Measurements from ENCODE around the gene GOLGA1.
"Not testable (repeated sequence)": the region's sequence is repeated elsewhere in the genome, so short reads cannot be mapped to it uniquely, and the experiment has no call there.

Gene GOLGA1, protein sequence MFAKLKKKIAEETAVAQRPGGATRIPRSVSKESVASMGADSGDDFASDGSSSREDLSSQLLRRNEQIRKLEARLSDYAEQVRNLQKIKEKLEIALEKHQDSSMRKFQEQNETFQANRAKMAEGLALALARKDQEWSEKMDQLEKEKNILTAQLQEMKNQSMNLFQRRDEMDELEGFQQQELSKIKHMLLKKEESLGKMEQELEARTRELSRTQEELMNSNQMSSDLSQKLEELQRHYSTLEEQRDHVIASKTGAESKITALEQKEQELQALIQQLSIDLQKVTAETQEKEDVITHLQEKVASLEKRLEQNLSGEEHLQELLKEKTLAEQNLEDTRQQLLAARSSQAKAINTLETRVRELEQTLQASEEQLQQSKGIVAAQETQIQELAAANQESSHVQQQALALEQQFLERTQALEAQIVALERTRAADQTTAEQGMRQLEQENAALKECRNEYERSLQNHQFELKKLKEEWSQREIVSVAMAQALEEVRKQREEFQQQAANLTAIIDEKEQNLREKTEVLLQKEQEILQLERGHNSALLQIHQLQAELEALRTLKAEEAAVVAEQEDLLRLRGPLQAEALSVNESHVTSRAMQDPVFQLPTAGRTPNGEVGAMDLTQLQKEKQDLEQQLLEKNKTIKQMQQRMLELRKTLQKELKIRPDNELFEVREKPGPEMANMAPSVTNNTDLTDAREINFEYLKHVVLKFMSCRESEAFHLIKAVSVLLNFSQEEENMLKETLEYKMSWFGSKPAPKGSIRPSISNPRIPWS

DNA sequence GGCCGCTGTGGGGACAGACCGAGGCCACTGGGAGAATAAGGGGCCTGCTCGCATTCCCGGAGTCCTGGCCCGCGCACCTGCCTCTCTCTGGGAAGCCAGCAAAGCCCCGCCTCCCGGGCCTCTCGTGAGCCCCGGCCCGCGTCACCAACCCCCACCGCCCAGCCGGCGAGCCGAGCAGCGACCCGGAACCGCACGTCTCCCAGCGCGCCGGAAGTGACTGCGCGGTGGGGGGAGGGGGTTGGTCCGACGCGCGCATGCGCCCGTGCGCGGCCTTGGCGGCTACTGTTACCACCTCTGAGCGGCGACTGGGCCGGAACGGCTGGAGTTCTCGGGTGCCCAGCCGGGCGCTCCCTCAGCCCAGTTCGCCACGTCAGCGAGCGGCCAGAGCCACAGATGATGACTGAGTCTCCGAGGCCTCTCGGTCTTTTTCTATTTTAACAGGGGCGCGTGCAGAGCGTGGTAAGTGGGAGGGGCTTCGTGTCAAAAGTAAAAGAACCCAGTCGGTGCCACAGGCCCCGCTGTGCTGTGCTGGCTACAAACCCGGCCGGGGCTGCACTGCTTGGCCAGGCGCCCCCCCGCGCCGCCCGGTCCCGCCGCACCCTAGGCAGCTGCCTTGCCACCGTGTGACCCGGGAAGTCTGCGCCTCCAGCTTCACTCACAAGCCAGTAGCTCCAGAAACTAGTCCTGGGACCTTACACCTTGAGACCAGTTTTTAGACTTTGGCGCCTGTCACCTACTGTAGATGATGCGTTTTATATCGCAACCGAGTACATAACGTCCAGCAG is at the start of gene GOLGA1:
Gene GOLGA1 (minus strand): TSS at position 190 of the 785 bp plus-strand sequence. CDS start 2,372 bp downstream, outside the sequence.
- peak; percentile 85 for DNase-seq (ENCODE audit: low read depth in 2 of 2)

DNA sequence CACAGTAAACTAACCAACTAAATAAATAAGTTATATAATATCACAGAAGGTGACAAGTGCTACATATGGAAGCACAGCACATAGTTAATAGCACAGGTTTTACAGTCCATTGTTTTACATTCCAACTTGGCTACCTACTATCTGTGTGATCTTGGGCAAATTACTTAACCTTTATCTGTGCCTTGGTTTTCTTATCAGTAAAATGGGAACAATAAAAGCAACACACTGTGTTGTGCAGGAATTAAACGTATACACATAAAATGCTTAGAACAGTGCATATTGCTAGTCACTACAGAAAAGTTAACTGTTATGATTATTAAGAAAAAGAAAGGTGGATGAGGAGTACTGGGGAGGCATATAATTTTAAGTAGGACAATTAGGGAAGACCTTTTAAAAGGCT is 42.8 kb upstream of the GOLGA1 start:
- no peak for DNase-seq (ENCODE audit: low read depth in 2 of 2)

DNA sequence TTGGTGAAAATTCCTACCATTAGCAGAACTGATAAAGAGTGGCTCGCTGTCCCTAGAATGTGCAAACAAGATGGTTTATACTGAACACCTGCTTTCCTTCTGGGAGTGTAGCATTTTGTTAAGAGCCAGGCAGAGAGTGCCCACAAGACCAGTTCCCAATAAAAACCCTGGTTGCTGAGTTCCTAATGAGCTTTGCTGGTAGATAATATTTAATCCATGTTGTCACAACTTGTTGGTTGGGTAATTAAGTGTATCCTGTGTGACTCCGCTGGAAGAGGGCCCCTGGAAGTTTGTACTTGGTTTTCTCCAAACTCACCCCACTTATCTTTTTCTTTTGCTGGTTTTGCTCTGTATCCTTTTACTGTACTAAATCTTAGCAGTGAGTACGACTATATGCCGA is 39.5 kb upstream of the GOLGA1 start:
- no peak for DNase-seq (ENCODE audit: low read depth in 2 of 2)

DNA sequence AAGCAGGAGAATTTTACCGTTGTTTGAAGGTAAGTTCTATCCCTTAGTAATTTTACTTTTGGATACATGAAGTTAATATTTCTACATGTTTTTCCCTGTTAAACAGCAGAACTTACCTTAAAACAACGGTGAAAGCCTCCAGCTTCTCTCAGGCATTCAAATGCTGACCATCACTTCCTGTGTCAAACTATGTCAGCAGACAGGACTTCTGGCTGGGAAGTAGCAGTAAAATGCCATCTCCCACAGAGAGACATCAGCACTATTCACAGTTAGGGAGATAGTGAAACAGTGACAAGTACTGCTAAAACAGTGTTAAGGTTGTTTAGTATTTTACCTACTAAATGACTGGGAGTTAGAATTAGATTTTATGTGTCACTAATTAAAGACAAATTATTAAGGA is 34.2 kb upstream of the GOLGA1 start:
- DNase-seq (ENCODE audit: low read depth in 2 of 2), result no peak

DNA sequence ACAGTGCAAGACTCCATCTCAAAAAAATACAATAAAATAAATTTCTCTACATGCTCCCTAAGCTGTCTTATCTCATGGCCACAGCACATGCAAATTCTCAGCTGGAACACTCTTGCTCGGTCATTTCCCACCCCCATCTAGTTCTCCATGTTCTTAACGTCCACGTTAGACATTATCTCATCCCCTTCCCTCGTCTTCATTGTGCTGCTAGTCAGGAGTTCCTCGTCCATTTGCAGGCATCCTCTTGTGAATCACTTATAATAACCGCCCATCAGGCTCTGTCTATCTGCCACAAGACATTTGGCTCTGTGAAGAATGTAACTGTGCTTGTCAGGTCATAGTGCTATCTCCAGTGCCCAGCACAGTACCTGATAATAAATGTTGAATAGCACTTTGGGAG is 32.9 kb upstream of the GOLGA1 start:
- no peak for DNase-seq (ENCODE audit: low read depth in 2 of 2)

DNA sequence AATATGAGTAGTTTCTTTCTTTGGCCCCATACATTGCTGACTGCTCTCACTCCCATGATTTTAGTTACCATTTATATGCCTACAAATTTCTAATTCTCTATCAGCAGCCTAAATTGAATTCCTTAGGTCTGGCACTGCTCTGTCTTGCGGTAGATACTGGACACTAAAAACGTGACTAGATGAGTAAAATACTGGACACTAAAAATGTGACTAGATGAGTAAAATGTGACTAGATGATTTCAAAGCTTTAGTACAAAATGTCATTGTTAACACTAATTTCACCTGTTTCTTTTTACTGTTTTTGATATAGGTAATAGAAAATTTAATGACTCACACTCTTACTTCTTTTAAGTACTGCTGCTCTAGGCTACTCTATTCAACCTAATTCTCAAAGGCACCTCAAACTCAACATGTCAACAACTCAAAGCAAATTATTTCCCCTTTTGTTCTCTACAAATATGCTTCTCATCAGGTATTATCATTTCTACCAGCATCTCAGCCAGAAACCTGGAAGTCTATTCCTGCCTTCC is 31.4 kb upstream of the GOLGA1 start:
- no peak for DNase-seq (ENCODE audit: low read depth in 2 of 2)

DNA sequence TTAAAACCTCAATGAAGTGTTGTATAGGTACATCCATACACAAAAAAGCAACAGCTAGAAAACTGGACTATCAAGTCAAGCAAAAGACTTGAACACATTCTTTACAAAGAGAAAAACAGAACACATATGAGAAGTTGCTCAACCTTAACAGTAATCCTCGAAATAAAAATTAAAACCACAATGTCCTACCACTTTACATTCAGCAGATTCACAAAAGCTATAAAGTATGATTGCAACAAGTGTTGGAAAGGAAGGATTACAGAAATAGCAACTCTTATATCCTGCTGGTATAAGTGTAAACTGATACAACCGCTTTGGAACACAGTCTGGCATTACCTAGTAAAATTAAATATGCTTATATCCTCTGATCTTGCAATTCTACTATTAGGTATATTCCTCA is 28.5 kb upstream of the GOLGA1 start:
- DNase-seq (ENCODE audit: low read depth in 2 of 2), result no peak

DNA sequence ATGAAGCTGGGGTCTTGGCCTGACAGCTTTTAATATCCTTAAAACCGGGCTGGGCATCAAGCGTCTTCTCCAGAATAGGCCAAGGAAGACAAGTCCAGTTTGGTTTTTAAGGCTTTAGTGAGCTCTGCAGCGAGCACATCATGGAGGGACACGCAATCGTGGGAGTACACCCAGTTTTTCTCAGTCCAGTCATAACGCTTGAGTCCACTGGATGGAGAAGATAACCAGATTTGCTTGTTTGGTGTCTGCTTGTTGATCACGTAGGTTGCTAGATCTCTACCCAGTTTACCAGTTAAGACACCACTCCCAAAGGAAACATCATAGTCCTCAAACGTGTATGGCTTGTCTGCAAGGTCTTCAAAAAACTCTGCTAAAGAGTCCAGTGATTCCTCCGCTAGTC is 27.4 kb upstream of the GOLGA1 start:
- DNase-seq (ENCODE audit: low read depth in 2 of 2), result no peak

DNA sequence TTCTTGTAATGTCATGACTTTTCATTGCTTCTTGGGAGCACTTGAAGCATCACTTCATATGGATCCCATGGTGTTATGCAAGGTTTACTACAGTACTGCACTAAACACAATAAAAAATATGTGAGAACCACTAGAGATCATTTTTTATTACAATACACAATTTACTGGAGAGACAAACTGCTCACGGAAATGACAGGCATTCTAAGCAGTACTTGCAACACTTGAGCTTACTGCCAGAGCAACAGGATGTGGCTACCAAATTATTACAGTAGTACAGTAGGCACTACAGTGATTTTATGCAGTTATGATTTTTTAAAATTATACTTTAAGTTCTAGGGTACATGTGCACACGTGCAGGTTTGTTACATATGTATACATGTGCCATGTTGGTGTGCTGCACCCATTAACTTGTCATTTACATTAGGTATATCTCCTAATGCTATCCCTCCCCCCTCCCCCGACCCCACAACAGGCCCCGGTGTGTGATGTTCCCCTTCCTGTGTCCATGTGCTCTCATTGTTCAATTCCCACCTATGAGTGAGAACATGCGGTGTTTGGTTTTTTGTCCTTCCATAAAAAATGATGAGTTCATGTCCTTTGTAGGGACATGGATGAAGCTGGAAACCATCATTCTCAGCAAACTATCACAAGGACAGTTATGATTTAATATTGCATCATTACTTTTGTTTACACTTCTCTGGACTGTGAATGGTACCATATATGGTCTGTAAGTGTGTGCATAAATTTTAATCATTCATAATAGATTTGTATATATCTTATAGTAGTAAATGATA is 25.1 kb upstream of the GOLGA1 start:
- not testable (repeated sequence) for DNase-seq (ENCODE audit: low read depth in 2 of 2)

DNA sequence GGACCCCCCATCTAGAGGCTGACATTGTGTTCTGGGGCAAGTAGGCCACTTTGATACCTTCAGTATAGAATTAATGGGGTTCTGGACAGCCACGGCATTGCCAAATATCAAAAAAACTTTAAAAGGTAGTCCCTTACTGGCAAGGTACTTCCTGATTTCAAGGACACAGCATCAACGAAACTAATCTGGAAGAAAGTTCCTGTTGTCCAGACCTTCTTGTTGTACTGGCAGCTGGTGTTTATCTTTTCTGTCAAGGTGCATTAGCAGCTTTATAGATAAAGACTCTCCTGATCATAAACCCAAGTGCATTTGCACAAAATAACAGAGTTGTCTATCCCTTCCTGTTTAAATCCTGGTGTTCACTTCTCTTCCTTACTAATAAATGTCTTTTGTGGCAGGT is 23.7 kb upstream of the GOLGA1 start:
- DNase-seq (ENCODE audit: low read depth in 2 of 2), result no peak

DNA sequence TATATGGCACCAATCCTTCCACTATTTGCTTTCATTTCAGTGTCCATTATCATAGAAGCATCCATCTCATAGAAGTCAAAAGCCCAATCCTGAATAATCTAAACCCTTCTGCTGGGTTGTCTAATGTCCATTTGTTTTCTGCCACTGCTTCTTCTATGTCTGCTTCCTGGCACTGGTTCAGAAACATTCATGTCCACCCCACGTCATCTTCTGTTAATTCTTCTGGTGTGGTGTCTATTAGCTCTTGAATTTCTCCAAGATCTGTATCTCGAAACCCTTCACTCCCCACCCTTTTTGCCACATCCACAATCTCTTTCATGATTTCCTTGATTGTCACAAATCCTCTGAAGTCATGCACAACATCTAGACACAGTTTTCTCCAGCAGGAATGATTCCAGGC is 23.2 kb upstream of the GOLGA1 start:
- DNase-seq (ENCODE audit: low read depth in 2 of 2), result no peak

DNA sequence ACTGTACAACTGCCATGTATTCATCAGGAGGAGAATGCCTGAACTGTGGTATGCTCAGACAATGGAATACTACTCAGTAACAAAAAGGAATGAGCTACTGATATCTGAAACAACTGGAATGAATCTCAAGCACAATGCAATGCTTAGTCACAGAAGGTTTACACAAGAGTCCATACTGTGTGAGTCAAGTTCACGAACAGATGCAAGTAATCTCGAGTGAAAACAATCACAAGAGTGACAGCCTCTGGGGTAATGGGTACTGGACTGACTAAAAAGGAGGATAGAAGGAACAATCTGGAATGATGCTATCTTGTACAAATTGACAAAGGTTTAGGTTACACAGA is 19.5 kb upstream of the GOLGA1 start:
- no peak for DNase-seq (ENCODE audit: low read depth in 2 of 2)

DNA sequence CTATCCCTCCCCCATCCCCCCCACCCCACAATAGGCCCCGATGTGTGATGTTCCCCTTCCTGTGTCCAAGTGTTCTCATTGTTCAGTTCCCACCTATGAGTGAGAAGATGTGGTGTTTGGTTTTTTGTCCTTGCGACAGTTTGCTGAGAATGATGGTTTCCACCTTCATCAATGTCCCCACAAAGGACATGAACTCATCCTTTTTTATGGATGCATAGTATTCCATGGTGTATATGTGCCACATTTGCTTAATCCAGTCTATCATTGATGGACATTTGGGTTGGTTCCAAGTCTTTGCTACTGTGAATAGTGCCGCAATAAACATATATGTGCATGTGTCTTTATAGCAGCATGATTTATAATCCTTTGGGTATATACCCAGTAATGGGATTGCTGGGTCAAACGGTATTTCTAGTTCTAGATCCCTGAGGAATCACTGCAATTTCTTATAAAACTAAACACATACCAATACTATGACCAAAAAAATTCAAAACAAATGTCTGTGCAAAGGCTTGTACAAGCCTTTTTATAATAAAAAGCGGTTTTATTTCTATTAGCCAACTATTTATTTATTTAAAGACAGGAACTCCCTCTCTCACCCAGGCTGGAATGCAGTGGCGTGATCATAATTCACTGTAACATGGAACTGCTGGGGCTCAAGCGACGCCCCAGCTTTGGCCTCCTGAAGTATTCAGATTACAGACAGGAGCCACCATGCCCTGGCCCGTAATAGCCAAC is 19.0 kb upstream of the GOLGA1 start:
- DNase-seq (ENCODE audit: low read depth in 2 of 2), result not testable (repeated sequence)

DNA sequence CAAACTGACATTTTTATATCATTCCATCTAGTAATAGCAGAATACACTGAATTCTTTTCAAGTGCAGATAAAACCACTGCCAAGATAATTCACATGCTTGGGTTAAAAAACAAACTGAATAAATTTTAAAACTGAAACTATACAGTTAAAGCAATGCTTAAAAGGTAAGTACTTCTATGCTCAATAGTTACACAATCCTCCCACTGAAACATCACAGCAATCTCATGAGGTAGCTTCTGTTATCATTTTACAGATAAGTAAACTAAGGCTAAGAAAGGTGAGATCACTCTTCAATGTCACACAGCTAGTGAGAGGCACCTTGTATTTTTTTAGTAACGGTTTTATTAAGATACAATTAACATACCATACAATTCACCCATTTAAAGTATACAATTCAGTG is 13.4 kb upstream of the GOLGA1 start:
- no peak for DNase-seq (ENCODE audit: low read depth in 2 of 2)

DNA sequence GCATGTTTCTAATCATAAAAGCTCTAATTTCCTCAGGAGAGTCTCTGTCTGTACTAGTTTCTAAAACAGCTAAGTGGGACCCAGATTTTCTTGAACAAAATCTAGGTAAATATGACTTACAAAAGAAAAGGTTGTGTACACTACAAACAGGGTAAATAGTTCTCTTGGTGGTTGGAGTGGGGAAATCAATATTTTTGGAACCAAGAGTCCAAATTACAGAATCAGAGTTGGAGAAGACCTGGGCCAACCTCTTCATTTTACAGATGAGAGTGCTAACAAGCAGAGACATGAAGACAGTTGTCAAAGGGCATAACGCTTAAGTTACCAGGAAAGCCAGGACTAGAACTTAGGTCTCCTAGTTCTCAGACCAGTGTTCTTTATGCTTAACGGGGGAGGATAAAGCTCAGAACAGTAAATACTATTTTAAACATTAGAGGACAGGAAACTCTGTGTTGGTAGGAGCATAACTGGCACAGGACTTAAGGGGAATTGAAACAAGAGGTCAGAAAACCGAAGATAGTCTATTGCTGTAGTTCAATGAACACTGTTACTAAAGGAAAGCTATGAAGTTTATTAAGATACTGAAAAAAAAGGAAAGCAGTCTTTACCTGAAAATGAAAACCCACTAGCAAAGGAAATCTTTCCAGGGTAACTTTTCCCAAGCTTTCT is 9.3 kb upstream of the GOLGA1 start:
- DNase-seq (ENCODE audit: low read depth in 2 of 2), result no peak

DNA sequence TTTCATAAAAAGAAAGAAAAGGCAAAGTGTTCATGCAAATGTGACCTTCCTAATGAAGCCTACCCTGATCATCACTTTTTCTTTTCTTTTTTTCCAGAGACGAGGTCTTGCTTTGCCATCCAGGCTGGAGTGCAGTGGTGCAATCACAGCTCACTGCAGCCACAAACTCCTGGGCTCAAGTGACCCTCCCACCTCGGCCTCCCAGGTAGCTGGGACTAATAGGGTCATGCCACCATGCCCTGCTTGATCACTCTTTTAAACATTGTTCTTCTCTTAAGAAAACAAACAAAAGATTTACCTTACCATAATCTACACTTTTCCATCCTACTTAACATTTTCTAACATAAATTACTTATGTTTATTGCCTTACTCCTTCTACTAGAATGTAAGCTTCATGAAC is 8.5 kb upstream of the GOLGA1 start:
- no peak for DNase-seq (ENCODE audit: low read depth in 2 of 2)

DNA sequence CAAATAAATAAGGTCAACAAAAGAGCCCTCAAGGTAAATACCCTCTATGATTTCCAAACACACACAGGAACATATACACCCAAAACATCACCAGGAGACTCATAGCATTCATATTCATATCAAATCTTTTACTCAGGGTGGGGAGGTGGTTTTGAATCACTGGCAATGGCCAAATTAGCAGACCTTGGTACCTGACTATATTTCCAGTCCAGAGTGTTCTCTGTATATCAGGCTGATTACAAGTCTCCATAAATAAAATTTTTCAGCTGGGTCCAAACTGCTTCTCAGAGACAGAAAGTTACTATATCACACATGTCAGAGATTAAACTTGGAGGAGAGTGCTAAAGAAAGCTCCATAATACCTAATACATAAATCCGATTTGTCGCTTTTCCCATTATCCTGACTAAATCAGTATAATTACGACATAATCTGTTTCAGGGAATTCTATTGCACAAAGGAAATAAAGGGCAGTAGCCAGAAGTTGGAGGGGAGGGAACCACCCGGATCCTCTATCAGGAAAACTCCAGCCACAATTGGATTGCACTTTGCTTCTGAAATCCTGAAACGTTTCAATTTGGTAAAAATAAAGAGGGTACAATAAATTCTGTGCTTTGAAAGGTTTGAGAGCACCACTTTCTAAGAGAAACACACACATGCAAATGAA is 7.0 kb upstream of the GOLGA1 start:
- DNase-seq (ENCODE audit: low read depth in 2 of 2), result no peak

DNA sequence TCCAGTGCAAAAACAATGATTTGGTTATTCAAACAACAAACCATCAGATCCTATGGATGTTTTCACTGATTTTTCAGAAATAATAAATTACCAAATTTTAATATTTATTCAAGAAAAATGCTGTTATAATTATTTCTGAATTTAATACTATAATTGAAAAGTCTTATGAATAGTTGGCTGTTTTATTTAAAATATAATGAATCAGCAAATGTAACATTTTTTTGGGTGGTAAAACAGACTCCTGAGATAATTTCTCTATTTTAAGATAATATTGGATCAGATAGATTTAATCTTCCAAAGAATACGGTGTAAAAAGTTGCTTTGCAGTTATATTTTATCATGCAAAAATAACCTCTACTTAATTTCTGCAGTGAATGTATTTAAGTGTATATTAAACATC is 5.3 kb upstream of the GOLGA1 start:
- no peak for DNase-seq (ENCODE audit: low read depth in 2 of 2)

DNA sequence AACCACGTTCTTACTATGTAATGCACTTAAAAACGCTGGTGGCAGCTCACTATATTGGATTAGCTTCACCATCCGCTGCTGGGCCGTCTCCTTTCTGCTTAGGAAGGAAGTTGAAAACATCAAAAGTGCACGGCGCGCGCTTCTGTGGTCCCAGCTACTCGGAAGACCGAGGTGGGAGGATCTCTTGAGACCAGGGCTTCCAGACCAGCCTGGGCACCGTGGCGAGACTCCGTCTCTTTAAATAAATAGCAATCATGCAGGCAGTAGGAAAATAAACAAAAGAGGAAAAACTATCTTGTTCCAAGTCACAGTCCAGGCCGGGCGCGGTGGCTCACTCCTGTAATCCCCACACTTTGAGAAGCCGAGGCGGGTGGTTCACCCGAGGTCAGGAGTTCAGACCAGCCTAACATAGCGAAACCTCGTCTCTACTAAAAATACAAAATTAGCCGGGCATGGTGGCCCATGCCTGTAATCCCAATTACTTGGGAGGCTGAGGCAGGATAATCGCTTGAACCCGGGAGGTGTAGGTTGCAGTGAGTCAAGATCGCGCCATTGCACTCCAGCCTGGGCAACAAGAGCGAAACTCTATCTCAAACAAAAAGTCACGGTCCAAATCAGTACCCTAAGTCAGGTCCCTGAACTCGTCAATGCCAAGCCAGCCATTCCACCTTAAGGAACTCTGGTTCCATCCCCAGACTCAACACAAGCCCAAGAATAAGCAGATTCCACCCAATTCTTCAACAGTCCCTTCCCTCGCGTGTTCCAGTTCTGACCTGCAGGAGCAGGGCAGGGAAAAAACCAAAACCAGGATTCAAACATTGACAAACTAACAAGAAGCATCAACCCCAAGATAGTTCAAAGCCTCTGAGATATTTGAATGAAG is 1.0 kb upstream of the GOLGA1 start:
- peak; percentile 36 to 42 for DNase-seq (ENCODE audit: low read depth in 2 of 2)
